ENCODE data around the gene CLDN24. TPM values are rescaled to one million over a fixed set of nuclear protein-coding genes. Genes with fewer than 3 reads are reported as not detected.
A peak's percentile ranks its signal among the peaks of the same experiment; 100 is the strongest.

The CLDN24 gene
- total RNA-seq, 1 experiment from 2014 or later: not detected

DNA sequence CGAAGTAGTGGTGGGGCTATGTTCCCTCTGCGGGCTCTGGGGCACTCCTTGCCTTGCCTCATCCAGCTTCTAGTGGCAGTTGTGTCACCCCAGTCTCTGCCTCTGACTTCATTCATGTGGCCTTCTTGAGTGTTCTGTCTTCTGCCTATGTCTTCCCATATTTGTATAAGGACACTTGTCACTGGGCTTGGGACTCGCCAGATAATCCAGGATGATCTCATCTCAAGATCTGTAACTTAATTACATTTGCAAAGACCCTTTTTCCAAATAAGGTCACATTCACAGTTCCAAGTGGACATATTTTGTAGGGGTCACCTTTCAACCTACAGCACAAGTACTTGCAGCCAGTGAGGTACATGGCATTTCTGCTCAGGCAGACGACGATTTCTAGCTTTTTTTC, 30.3 kb upstream of the CLDN24 start:
- Histone ChIP-seq H3K36me3 (replicated peaks; ENCODE audit: control insufficient read depth, insufficient read depth, low read length) (no peaks in the 10 kb centered on the region), H3K27me3 (ENCODE audit: control insufficient read depth, insufficient read depth, low read length) (no peaks in the 10 kb centered on the region), H3K4me3 (ENCODE audit: insufficient read depth, low read depth, low read length) (no peak overlapping the region)
- DNase-seq: no peak

DNA sequence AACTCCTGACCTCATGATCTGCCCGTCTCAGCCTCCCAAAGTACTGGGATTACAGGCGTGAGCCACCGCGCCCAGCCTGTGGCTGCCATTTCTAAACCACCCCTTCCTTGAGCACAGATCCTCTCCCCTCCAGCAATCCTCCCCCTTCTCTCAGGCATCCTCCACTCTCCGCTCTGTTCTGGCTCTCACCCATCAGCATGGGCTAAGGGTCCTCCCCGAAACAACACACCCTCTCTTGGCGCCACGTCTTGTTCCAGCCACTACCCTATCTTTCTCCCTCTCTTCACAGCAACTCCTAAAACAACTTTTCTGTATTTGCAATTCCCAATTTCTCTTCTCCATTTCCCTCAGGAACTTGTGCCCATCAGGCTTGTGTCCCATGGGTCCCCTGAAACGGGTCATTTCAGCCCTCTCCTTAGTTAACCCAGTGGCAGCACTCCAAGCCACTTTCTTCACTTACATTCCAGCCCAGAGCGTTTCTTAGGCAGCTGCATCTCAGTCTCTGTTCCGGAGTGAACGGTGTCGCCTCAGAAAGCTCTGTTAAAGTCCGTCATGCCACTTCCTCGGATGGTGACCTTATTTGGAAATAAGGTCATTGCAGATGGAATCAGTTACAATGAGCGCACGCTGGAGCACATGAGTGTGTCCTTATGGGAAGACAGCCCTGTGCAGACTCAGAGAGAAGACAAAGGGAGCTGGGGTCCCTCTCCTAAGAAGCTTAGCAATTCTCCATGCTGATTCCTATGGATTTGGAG, 28.3 kb upstream of the CLDN24 start:
- no peaks in the 10 kb centered on the region for H3K36me3 ChIP-seq (replicated peaks; ENCODE audit: control insufficient read depth, insufficient read depth, low read length)
- H3K27me3 ChIP-seq (ENCODE audit: control insufficient read depth, insufficient read depth, low read length): no peaks in the 10 kb centered on the region
- H3K4me3 ChIP-seq (ENCODE audit: insufficient read depth, low read depth, low read length): no peak overlapping the region
- no peak for DNase-seq

DNA sequence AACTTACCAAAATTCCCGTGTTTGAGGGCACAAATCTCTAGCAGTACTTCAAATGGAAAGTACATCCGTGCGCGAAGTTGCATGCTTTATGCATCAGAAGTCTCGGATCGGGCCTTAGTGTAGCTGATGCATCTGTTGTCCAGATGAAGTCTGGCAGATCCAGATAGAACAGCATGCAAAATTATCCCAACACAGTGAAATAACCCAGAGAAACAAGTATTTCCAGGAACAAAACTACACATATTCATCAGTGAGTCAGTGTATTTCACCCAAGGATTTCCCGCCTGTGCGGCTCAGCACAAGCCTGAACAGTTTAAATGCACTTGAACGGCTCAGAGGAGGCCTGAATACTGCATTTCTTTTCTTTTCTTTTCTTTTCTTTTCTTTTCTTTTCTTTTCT, 27.4 kb upstream of the CLDN24 start:
- H3K36me3 ChIP-seq (replicated peaks; ENCODE audit: control insufficient read depth, insufficient read depth, low read length): no peaks in the 10 kb centered on the region
- no peak overlapping the region for H3K4me3 ChIP-seq (ENCODE audit: insufficient read depth, low read depth, low read length)
- no peaks in the 10 kb centered on the region for H3K27me3 ChIP-seq (ENCODE audit: control insufficient read depth, insufficient read depth, low read length)
- DNase-seq: no peak

DNA sequence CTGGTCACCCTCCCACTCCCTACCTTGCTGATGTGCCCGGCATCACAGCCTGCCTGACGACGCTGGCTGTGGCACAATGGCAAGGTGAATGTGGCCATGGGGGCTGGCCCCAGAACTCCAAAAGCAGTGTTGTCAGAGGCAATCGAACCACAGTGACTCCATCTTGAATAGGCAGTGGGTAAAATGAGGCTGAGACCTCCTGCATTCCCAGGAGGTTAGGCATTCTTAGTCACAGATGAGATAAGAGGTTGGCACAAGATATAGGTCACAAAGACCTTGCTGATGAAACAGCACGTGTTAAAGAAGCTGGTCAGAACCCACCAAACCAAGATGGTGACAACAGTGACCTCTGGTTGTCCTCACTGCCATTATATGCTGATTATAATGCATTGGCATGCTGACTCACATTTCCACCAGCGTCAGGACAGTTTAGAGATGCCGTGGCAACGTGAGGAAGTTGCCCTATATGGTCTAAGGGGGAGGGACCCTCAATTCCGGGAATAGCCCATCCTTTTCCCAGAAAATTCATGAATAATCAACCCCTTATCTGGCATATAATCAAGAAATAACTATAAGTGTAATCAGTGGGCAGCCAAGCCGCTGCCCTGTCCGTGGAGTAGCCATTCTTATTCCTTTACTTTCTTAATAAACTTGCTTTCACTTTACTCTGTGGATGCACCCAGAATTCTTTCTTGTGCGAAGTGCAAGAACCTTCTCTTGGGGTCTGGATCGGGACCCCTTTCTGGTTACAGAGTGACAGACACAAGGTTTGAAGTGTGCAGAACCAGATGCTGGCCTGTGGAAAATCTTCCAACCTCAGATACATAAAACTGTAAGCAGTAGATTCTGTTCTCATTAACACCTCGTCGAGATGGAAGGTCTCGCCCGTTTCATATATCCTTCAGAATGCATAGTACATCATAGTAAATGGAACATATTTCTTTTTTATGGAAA, 26.8 kb upstream of the CLDN24 start:
- Histone ChIP-seq H3K27me3 (ENCODE audit: control insufficient read depth, insufficient read depth, low read length) (no peaks in the 10 kb centered on the region), H3K4me3 (ENCODE audit: insufficient read depth, low read depth, low read length) (no peak overlapping the region), H3K36me3 (replicated peaks; ENCODE audit: control insufficient read depth, insufficient read depth, low read length) (no peaks in the 10 kb centered on the region)
- DNase-seq: no peak

DNA sequence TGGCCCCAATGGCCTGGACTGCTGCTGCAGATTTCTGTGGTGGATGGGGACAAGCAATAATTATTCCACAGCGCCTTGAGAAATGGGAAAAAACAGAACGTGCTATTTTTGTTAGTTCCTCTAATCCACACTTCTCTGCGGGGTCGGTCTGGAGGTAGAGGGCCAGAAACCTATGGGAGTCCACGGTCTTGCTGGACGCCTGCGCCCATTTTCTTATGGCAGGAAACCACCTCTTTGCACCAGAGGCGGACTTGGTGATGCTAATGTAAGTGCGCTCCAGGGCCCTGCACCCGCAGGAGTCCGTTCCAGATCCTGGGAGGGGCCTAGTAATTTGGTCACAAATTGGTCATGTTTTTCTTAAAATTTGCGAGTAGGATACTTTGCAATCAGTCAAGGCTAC, 25.9 kb upstream of the CLDN24 start:
- DNase-seq: no peak
- Histone ChIP-seq H3K27me3 (ENCODE audit: control insufficient read depth, insufficient read depth, low read length) (no peaks in the 10 kb centered on the region), H3K36me3 (replicated peaks; ENCODE audit: control insufficient read depth, insufficient read depth, low read length) (no peaks in the 10 kb centered on the region), H3K4me3 (ENCODE audit: insufficient read depth, low read depth, low read length) (no peak overlapping the region)

DNA sequence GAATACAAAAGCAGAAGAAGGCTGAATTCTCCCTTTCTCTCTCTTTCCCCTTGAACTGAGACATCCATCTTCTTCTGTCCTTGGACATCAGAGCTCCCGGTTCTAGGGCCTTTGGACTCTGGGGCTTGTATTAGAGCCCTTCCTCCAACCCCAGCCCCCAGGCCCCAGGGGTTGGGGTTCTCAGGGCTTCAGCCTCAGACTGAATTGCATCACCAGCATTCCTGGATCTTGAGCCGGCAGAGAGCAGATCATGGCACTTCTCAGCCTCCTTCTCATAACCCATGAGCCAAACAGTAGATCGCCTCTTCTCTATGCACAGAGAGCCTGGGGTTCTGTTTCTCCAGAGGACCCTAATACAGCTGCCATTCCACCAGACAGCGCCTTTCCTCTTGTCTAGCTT, 25.3 kb upstream of the CLDN24 start:
- H3K27me3 ChIP-seq (ENCODE audit: control insufficient read depth, insufficient read depth, low read length): no peaks in the 10 kb centered on the region
- no peak for DNase-seq
- H3K4me3 ChIP-seq (ENCODE audit: insufficient read depth, low read depth, low read length): no peak overlapping the region
- no peaks in the 10 kb centered on the region for H3K36me3 ChIP-seq (replicated peaks; ENCODE audit: control insufficient read depth, insufficient read depth, low read length)

DNA sequence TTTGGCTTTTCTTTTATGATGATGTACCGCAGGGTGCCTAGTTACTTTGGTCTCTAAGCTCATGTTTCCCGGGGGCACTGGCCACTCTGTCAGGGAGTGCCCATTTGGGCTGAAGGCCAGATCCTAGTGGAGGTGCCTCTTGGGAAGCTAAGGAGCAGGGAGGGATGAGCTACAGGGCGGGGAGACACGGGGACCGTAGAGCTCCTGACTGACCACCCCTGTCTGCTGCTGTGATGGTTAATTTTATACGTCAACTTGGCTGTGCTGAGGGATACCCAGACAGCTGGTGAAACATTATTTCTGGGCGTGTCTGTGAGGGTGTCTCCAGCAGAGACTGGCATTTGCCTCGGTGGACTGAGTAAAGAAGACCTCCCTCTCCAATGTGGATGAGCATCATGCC, 24.9 kb upstream of the CLDN24 start:
- DNase-seq: no peak
- no peaks in the 10 kb centered on the region for H3K36me3 ChIP-seq (replicated peaks; ENCODE audit: control insufficient read depth, insufficient read depth, low read length)
- H3K27me3 ChIP-seq (ENCODE audit: control insufficient read depth, insufficient read depth, low read length): no peaks in the 10 kb centered on the region
- no peak overlapping the region for H3K4me3 ChIP-seq (ENCODE audit: insufficient read depth, low read depth, low read length)

DNA sequence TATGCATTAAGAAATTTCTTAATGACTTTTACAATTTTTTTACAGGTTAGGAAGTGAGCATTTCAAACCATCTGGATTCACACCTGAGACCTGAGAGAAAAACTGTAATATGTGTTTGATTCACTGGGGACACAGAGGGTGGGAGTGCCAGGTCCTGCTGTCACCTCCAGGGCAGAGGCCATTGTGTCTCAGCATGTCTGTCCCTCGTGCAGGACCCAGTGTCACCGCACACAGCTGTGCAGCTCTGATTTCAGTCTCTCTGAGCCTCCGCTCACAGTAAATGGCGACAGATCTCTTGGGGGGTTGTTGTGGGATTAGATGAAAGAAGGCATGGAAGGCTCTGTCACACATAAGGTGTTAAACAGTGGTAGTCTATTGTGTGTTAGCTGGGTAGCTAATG, 23.0 kb upstream of the CLDN24 start:
- Histone ChIP-seq H3K27me3 (ENCODE audit: control insufficient read depth, insufficient read depth, low read length) (no peaks in the 10 kb centered on the region), H3K4me3 (ENCODE audit: insufficient read depth, low read depth, low read length) (no peak overlapping the region), H3K36me3 (replicated peaks; ENCODE audit: control insufficient read depth, insufficient read depth, low read length) (no peaks in the 10 kb centered on the region)
- DNase-seq: no peak

DNA sequence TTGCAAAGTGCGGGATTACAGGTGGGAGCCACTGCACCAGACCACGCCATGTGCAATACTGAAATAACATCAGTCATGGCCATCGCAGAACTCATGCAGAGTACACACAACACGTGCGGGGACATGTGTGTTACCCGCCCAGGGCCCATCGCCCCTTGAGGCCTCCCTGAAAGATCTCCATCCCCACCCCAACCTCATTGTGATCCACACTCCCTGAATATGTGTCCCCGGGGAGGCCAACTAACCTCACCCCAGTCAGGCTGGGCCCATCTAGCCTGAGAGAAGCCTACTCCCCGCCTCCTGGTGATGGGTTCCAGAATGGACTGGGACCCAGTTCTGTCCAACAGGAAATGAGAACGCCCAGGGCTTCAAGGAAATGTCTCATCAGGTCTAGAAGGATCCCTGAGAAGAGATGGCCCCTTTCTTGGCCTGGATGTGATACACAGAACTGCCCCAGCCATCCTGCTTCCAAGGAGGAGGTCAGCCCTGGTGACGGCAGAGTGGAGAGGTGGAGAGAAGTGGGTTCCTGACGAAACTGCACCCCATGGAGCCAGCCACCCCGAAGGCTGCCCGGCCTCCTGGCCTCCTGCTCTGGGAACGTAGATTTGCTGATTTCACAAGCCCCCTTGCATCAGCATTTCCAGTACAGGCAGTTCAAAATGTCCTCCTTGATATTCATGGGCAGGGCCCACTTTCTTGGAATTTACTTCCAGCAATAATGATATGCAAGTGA, 22.5 kb upstream of the CLDN24 start:
- DNase-seq: no peak
- Histone ChIP-seq H3K36me3 (replicated peaks; ENCODE audit: control insufficient read depth, insufficient read depth, low read length) (no peaks in the 10 kb centered on the region), H3K4me3 (ENCODE audit: insufficient read depth, low read depth, low read length) (no peak overlapping the region), H3K27me3 (ENCODE audit: control insufficient read depth, insufficient read depth, low read length) (no peaks in the 10 kb centered on the region)

DNA sequence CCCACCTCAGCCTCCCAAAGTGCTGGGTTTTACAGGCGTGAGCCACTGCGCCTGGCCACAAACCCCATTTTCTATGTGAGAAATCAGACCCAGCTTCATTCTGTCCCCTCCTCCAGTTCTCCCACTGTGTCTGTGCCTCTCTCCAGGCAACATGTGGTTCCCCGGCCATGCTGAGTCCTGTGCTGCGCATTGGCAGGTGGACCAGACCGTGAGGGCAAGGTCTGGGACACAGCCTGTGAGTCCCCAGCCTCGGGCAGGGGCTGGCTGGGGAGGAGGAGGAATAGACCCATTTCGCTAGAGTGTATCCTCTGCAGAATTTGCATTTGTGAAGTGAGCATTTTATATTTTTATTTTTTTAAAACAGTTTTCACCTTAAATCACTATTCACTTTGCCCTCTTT, 21.5 kb upstream of the CLDN24 start:
- H3K36me3 ChIP-seq (replicated peaks; ENCODE audit: control insufficient read depth, insufficient read depth, low read length): no peaks in the 10 kb centered on the region
- H3K4me3 ChIP-seq (ENCODE audit: insufficient read depth, low read depth, low read length): no peak overlapping the region
- DNase-seq: no peak
- H3K27me3 ChIP-seq (ENCODE audit: control insufficient read depth, insufficient read depth, low read length): no peaks in the 10 kb centered on the region

DNA sequence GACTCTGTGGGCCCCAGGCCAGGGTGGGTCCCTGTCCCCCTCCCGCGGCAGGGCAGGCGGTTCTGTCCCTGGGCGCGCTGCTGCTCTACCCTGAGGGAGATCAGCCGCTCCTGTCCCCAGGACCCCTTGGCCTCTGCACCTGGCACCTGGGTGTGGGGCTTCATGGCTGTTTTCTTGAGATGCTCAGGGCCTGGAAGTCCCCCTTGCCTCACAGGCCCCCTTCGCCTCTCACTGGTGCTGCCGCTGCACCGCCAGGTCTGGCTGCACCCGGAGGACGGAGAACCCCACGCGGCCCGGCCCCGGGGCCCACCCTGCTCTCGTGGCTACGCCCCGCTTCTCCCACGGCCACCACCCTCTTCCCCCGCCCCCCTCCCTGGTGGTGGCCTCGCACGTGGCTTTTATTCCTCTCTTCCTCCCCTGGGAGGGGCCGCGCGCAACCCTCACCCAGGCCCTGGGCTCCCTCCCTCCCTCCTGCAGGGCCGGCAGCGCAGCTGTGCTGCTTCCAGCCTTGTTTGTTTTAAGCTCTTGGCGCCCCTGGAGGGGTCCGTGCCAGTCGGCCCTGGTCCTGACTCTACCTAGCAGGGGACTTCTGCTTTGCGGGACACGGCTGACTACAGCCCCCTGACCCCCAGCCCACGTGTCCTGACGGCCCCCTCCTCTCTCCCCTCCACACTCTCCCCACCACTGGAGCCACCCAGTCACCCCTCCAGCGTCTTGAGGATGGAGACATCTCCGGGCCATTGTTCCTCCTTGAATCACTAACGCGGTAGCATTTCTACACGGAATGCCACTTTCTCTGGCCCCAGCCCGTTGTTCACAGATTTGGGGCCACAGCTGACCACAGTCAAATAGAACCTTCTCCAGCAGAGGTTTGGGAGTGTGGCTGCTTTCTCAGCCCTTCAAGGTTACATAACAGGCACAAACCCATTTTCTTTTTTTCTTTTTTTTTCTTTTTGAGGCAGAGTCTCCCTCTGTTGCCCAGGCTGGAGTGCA, 20.6 kb upstream of the CLDN24 start:
- peak; percentile 69 for DNase-seq
- no peaks in the 10 kb centered on the region for H3K36me3 ChIP-seq (replicated peaks; ENCODE audit: control insufficient read depth, insufficient read depth, low read length)
- no peak overlapping the region for H3K4me3 ChIP-seq (ENCODE audit: insufficient read depth, low read depth, low read length)
- no peaks in the 10 kb centered on the region for H3K27me3 ChIP-seq (ENCODE audit: control insufficient read depth, insufficient read depth, low read length)

DNA sequence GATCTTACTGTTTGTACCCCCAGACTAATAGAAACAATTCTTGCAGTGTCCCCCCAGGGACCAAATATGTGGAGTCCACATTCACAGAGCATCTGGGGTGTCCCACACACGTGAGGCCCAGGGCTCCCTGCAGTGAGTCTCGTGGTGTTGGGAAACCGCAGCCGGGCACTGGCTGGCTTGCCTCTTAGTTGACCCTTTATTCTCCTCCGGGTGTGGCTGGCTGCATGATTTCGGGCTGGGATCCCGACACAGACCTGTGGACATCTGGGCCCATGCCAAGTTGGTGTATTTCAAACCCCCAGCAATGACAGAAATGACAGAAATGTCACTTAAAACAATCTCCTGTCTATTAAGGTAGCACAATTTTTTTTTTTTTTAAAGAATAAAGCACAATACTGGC, 15.6 kb upstream of the CLDN24 start:
- no peak overlapping the region for H3K4me3 ChIP-seq (ENCODE audit: insufficient read depth, low read depth, low read length)
- DNase-seq: no peak
- H3K36me3 ChIP-seq (replicated peaks; ENCODE audit: control insufficient read depth, insufficient read depth, low read length): no peaks in the 10 kb centered on the region
- no peaks in the 10 kb centered on the region for H3K27me3 ChIP-seq (ENCODE audit: control insufficient read depth, insufficient read depth, low read length)

DNA sequence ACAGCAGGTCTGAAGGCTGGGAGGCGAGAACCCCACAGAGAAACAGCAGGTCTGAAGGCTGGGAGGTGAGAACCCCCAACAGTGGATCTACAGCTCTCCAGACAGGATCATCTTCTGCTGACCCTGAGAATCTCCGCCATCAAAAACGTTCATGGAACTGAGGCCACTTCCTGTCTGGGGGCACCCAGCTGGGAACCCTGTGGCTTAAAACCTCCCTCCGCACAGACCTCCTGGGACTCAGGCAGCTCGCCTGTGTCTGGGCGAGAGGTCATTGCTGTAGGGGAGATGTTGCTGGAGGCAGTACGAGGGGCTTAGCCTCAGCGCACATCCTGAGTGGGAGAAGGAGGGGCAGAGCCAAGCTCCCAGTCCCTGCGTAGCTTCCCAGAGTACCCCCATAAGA, 15.1 kb upstream of the CLDN24 start:
- Histone ChIP-seq H3K36me3 (replicated peaks; ENCODE audit: control insufficient read depth, insufficient read depth, low read length) (no peaks in the 10 kb centered on the region), H3K27me3 (ENCODE audit: control insufficient read depth, insufficient read depth, low read length) (no peaks in the 10 kb centered on the region), H3K4me3 (ENCODE audit: insufficient read depth, low read depth, low read length) (no peak overlapping the region)
- no peak for DNase-seq

Measured in H7 (cell line).